Astrocyte of the spinal cord (primary cell): ENCODE data around the gene MLH3.

Source experiments
- DNase-seq: peaks from one replicate; pipeline ENCODE4 v3.0.0; 2011; ENCODE audit warnings: low read depth, low spot score
- H3K4me3 ChIP-seq: 2 replicates; pipeline ENCODE4 v1.5.1; 2011; ENCODE audit warnings: low read depth, mild to moderate bottlenecking, low read length, moderate library complexity
- CTCF ChIP-seq: IDR thresholded peaks from 2 replicates; pipeline ENCODE4 v1.5.1; 2012; ENCODE audit warnings: low read depth, mild to moderate bottlenecking, low read length, inconsistent platforms
- in situ Hi-C: cut with HindIII; loops from 2 replicates; pipeline ENCODE4 v1.10.0; 2017; ENCODE audit warnings: low sequenced_read_pairs

The MLH3 gene

GRCh38 chr14:75025082-75025481 lies 26.2 kb downstream of the MLH3 start:
- no peak for DNase-seq
- no peak for TF ChIP-seq CTCF
- in situ Hi-C loops, result no loop called here
- H3K4me3 ChIP-seq, result no peak overlapping the region

- in situ Hi-C loops, result no loop called here
- H3K4me3 ChIP-seq, result no peak overlapping the region
- no peak for DNase-seq
- no peak for TF ChIP-seq CTCF
Measured at GRCh38 chr14:75023108-75023507, 28.2 kb downstream of the MLH3 start.

DNA sequence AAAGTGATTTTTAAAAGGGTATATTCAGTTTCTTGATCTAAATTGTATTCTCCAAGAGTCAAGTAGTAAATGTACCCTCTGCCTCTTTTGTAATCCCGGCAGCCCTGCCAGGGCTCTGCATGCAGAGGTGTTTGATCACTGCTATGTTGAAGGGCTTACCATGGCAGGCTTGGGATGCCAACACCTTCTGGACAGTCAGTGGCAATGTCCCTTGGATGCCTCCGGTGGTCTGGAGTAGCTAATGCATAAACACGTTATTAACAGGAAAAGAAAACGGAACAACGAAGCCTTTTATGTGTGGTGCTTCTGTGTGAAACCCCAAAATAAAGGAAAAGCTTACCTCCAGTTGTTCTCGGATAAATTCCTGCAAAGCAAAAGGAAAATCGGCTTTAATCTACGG lies 28.6 kb downstream of the MLH3 start:
- H3K4me3 ChIP-seq, result no peak overlapping the region
- in situ Hi-C loops, result no loop called here
- peak; percentile 8 for DNase-seq
- peak; percentile 48 for TF ChIP-seq CTCF

GRCh38 chr14:75018694-75019093 lies 32.6 kb downstream of the MLH3 start:
- no peak for DNase-seq
- TF ChIP-seq CTCF, result no peak
- in situ Hi-C loops, result no loop called here
- H3K4me3 ChIP-seq, result no peak overlapping the region

DNA sequence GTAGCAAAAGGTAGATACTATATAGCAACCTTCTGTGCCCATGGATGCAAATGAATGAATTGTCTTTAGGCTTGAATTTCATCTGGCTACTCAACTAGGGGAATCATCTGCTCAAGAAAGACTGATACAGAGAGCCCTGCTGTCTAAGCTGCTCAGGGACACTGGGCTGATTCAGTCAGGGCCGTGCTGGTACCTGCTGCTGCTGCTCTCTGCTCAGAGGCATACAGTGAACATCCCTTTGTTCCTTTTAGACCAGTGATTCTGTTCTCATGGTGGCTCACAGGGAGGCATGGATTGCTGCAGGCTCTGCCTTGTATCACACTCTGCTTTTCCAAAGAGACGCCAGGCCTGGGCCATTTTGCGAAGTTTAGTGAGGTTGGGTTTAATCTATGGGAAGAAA lies 34.5 kb downstream of the MLH3 start:
- in situ Hi-C loops, result no loop called here
- no peak for DNase-seq
- no peak for TF ChIP-seq CTCF
- no peak overlapping the region for H3K4me3 ChIP-seq

GRCh38 chr14:75015496-75015895 lies 35.8 kb downstream of the MLH3 start:
- in situ Hi-C loops, result no loop called here
- TF ChIP-seq CTCF, result no peak
- no peak for DNase-seq
- H3K4me3 ChIP-seq, result no peak overlapping the region

GRCh38 chr14:75013290-75013689 lies 38.0 kb downstream of the MLH3 start:
- DNase-seq, result no peak
- no peak overlapping the region for H3K4me3 ChIP-seq
- in situ Hi-C loops, result no loop called here
- no peak for TF ChIP-seq CTCF
